Transverse colon (tissue), 4 donors: ENCODE measurements around the gene GORAB.

Source experiments
- CTCF ChIP-seq, 5 experiments: fragments of 200-600 bp in 3 of 5; fragments of 450-650 bp in 2 of 5; sonication (generic) in 3 of 5; IDR thresholded peaks; 1 replicate in 2 of 5; 2 replicates in 3 of 5; pipeline ENCODE4 v1.5.1; 2016 to 2017; ENCODE audit warnings: antibody characterized with exemption in 5 of 5, inconsistent platforms in 3 of 5, mild to moderate bottlenecking in 2 of 5, moderate library complexity in 1 of 5
- EP300 ChIP-seq: sonication (generic); formaldehyde crosslinking; IDR thresholded peaks from one replicate; pipeline ENCODE4 v1.6.1; 2017; ENCODE audit warnings: antibody characterized with exemption, low read depth
- POLR2A ChIP-seq: fragments of 450-650 bp; IDR thresholded peaks from one replicate; pipeline ENCODE4 v1.6.1; 2016; ENCODE audit warnings: antibody characterized with exemption, mild to moderate bottlenecking, moderate library complexity
- POLR2AphosphoS5 ChIP-seq, 3 donors: sonication (generic); formaldehyde crosslinking; IDR thresholded peaks; one replicate each; pipeline ENCODE4 v1.6.1; 2016; ENCODE audit warnings: antibody characterized with exemption in 3 of 3

- no peak for TF ChIP-seq POLR2AphosphoS5 (IDR thresholded peaks at IDR 0.05)
- TF ChIP-seq CTCF (IDR thresholded peaks at IDR 0.05) = no peak
- TF ChIP-seq POLR2A = no peak
- no peak for TF ChIP-seq EP300
These were observed 12.7 kb downstream of the GORAB start for GRCh38 chr1:170544624-170545023.
